NCI-H1694 treated with DMSO at 0.1 percent for 48 hours (cell line): ENCODE data around the gene IRGQ.
A peak's percentile ranks its signal among the peaks of the same experiment; 100 is the strongest.
"Not testable (repeated sequence)": the region's sequence is repeated elsewhere in the genome, so short reads cannot be mapped to it uniquely, and the experiment has no call there.

Experiments used
- DNase-seq: peaks from one replicate; lab custom pipeline; 2025; lab: John Stamatoyannopoulos, UW

IRGQ gene

DNA sequence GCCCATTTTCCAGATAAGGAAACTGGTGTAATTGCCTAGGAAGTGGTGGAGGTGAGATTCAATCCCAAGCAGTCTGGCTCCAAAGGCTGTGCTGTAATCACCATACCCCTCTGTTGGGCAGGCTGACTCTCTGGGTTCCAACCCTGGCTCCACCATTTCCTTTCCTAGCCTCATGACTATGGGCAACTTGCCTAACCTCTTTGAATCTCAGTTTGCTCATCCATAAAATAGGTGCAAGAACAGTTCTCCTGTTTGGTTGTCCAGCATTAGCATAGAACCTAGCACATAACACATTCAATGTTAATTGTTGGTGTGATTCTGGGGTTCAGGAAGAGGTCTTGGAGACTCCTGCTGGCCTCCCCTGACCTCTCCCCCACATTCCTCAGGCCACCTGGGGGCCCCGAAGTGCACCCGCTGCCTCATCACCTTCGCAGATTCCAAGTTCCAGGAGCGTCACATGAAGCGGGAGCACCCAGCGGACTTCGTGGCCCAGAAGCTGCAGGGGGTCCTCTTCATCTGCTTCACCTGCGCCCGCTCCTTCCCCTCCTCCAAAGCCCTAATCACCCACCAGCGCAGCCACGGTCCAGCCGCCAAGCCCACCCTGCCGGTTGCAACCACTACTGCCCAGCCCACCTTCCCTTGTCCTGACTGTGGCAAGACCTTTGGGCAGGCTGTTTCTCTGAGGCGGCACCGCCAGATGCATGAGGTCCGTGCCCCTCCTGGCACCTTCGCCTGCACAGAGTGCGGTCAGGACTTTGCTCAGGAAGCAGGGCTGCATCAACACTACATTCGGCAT lies 2.7 kb upstream of the IRGQ start:
- no peak for DNase-seq

DNA sequence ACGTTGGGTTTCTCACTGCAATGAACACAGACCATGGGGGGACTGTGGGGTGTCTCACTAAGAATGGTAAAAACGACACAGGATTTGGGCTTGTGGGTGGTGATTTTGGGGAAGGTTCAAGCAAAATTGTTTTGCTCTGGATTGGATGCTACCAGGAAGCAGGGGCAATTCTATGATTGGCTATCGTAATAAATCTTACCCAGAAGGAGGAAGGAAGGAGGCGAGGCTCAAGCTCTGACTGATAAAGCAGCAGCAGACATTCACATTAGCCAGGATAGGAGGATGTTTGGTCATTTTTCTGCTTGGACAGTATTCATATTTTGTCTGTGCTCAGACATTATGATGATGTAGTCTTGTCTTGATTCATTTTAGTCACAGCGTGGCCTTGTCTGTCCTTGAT lies 1.9 kb upstream of the IRGQ start:
- no peak for DNase-seq

DNA sequence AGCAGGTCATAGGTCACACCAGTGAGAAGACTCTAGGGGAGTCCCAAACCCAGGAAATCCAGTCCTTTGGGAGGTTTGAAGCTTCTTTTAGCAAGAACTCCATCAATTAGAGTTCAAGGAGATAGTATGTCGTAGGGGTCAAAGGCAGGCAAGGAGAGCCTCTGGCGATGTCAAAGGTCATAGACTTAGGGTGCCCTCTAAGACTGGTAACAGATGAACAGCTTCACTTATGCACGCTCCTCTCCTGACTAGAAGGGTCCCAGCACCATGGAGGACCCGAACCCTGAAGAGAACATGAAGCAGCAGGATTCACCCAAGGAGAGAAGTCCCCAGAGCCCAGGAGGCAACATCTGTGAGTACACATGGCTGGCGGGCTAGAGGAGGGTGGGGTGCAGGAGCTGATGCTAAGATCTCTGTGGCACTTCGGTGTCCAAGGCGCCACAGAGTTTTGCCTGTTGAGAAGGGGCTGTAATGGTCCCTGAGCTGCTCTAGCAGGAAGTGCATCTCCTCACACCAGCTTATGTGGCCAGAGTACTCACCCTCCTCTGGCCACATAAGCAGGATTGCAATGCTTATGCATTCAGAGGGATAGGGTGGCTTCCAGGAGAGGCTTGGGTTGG lies 1.0 kb upstream of the IRGQ start:
- DNase-seq: no peak

DNA sequence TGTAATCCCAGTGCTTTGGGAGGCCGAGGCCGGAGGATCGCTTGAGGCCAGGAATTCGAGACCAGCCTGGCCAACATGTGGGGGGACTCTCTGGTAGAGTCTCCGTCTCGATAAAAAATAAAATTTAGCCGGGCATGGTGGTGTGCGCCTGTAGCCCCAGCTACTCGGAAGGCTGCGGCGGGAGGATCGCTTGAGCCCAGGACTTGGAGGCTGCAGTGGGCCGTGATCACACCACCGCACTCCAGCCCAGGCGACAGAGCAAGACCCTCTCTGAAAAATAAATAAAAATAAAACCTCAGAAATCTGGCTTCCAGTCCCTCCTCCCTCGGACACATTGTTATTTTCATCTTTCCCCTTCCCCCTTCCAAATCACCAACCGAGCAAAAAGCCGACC lies 332 bp downstream of the IRGQ start:
- DNase-seq: no peak

DNA sequence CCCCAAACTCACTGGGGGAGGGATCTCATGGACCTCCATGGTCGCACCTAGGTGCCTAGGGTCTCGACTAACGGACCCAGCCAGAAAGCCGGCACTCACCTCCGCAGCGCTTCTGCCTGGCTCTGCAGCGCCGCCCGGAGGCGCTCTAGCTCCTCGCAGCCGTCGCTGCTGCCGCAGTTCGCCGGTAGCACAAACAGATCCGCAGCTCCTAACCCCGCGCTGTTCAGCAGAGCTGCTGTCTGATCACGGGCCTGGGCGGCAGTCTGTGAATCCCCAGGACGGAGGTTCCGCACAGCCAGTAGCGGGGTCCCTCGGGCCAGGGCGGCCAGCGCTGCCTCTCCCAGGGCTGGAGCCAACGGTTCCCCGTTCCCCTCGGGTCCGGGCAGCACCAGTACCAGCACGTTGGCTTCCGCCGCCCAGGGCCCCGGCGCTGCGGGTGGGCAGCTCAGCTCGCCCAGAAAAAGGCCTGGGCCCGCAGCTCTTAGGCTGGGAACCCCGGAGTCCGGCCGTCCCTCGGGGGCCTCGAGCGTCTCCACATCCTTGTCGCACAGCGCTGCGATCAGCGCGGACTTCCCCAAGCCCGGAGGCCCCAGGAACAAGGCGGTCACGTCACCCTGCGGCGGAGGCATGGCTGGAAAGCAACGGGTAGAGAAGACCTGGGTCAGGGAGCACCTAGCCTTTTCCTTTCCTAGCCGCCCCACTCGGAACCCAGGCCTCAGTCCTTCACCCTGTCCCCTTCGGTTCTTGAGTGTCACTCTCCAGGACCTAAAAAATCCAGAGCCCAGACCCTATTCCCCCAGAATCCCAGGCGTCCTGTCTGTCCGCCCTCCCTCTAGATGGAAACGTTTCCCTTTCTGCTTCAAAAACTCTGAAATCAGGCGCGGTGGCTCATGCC lies 977 bp downstream of the IRGQ start:
- peak; percentile 34 for DNase-seq

DNA sequence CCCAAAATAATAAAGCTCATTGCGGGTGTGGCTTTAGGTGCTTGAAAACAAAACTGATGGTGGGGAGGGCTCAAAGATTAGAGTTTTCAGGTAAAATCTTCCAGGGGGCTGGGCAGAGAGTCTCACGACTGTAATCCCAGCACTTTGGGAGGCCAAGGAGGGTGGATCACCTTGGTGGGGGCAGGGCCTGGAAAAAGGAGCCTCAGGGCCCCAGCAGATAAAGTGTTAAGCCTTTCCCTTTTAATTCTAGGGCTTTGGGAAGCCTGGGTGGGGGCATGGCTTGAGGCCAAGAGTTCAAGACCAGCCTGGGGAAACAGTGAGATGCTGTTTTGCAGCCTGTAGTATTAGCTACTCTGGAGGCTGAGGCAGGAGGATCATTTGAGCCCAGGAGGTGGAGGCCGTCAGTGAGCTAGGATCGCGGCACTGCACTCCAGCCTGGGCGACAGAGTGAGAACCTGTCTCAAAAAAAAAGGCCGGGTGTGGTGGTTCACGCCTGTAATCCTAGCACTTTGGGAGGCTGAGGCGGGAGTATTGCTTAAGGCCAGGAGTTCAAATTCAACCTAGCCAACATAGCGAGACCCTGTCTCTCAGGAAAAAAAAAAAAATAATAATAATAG lies 1.7 kb downstream of the IRGQ start:
- DNase-seq: no peak

DNA sequence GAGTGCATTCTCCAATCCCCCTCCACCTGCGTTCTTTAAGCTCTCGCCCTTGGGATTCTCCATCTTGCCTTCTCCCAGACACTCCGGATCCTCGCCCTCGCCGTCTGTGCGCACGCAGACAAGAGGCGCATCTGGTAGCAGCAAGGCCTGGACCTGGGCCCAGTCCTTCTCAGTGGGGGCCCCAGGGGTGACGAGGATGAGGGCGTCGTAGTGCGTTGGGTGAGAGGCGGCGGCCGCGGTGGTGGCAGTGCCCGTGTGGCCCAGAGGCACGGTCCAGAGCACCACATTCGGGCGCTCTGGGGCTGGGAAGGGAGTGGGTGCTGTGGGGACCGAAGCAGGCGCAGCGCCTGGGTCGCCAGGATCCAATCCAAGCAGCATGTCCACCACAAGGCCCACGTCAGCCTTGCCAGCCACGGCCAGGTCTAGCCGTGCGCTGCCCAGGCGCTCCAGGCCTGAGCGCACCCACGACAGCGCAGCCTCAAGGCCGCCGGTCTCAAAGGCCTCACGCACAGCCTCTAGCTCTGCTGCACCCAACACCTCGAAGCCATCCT lies 3.1 kb downstream of the IRGQ start:
- DNase-seq: no peak

DNA sequence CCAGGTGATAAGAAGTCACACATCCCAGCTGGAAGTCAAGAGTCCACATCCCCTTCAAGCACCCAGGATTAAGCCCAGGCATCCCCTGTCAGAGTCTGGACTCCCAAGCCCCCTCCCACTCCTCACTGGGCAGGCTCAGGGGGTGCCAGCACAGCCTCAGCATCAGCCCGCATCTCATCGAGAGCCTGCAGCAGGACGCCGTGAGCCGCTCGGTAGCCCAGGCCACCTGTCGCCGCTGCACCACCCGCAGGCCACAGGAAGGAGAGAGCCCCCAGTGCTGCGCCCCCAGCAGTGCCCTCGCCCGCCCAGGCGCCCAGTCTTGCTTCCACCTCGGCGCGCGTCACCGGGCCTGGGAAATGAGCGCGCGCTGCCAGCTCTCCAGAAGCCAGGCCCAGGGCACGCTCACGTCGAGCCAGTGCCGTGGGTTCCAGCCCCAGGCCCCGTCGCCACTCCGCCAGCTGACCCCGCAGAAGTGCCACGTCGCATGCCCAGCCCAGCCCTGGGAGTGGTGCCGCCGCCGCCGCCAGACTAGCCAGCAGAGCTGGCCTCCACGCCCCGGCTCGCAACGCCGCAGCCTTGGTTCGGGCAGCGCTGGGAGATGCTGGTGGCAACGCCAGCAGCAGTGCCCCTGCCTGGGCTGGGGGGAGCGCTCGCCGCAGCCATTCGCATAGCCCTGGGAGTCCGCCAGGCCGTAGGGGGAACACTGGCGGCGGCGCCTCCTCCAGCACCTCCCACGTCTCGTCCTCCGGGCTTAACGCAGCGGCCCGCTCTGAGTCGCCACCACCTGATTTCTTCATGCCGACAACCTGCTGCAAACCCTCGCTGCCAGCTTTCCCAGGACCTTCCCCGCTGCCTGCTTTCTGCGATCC lies 3.8 kb downstream of the IRGQ start:
- DNase-seq: no peak

DNA sequence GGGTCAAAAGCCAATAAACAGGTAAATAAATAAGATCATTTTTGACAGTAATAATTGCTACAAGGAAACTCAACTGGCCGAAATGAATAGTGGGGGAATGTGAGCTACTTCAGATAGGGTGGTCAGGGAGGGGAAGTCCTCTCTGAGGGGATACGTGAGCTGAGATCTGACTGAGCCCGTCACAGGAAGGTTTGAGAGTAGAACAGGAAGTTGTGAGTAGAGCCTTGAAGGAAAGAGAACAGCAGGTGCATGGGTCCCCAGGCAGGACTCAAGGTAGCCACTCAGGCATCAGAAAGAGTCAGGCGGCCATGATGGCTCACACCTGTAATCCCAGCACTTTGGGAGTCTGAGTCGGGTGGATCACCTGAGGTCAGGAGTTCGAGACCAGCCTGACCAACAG lies 6.3 kb downstream of the IRGQ start:
- no peak for DNase-seq

DNA sequence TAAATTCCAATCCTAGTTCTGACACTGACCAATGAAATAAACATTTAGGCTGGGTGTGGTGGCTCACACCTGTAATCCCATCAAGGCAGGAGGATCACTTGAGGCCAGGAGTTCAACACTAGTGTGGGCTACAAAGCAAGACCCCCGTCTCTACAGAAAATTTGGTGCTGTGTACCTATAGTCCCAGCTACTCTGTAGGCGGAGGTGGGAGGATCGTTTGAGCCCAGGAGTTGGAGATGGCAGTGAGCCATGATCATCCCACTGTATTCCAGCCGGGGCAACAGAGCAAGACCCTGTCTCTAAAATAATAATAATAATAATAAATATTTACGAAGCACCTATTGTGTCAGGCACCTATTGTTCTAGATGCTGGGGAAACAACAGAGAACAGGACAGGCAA lies 6.7 kb downstream of the IRGQ start:
- DNase-seq: no peak

DNA sequence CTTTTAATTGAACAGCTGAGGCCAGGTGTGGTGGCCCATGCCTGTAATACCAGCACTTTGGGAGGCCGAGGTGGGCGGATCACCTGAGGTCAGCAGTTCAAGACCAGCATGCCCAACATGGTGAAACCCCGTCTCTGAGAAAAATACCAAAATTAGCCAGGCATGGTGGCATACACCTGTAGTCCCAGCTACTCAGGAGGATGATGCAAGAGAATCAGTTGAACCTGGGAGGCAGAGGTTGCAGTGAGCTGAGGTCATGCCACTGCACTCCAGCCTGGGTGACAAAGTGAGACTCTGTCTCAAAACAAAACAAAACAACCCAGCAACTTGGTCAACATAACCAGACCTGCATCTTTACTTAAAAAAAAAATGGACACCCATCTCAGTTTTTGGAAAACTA lies 8.9 kb downstream of the IRGQ start:
- not testable (repeated sequence) for DNase-seq

DNA sequence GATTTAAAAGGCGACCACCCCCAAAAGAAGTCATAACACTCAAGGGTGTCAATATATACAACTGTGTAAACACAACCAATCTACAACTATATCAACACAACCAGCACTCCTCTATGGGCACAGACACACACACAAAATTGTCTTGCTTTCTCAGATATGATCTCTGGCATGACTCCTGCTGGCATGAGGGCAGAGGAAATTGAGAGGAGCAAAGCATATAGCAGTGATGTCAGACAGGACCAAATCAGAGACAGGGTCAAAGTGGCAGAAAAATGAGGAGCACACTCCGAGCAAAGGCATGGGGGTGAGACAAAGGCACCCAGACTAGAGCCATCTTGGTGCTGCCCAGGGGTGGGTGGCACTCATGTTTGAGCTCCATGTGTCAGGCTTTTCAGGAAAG lies 9.6 kb downstream of the IRGQ start:
- no peak for DNase-seq

DNA sequence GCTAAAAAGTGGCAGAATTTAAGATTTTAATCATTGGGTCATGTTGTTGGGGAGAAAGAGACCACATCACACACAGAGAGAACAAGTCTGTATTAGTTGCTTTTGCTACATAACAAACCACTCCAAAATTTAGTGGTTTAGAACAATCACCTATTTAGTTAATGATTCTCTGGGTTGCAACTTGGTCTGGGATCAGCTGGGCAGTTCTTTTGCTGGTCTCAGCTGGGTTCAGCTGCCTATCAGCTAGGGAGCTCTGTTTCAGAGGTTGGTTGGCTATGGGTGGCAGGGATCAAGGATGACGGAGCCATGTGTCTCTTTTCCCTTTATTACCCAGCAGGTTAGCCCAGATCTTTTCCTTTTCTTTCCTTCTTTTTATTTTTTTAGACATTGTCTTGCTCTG lies 11.4 kb downstream of the IRGQ start:
- no peak for DNase-seq

DNA sequence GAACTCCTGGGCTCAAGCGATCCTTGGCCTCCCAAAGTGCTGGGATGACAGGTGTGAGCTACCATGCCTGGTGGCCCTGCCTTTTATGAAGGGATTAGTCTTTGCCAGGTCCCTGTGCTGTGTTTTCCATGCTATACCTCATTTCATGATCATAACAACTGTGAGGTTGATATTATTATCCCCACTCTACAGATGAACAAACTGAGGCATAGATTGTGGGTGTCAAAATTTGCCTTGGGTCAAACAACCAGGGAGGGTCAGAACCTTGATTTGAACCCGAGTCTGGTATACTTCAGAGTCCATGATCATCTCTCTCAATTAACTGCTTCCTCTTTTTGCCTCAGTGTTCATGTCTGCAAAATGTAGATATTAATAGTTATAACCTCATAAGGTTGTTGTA lies 13.4 kb downstream of the IRGQ start:
- no peak for DNase-seq

DNA sequence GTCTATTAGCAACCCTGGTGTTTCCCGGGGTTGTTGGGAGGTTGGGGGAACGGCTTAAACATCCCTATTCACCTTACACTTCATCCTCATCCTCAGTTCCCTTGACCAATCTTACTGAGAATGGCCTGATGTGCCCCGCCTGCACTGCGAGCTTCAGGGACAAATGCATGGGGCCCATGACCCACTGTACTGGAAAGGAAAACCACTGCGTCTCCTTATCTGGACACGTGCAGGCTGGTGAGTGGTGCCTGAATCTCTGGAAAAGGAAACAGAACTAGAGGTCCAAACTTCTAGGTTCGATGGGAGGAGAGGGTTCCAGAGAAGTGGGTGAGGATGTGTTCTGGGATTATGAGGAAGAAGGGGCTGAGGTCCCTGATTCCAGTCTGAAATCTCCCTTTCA lies 14.5 kb downstream of the IRGQ start:
- DNase-seq: no peak

DNA sequence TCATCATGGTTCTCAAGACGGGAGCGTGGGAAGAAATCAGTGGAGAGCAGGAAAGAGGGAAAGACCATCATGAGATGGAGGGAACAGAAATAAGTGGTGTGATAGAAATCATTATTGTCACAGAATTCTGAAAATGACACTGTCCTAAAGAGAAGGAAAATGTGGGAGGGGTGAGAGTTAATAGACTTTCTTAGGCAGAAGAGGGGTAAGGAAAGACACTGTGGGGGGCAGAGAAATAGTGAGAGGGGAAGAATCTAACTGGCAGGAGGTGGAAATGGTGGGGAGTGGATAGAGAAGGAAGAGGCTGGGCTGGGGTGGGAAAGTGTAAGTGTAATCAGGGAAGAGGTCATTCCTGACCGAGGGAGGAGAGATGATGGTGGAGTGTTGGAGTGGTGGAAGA lies 17.1 kb downstream of the IRGQ start:
- DNase-seq: no peak

DNA sequence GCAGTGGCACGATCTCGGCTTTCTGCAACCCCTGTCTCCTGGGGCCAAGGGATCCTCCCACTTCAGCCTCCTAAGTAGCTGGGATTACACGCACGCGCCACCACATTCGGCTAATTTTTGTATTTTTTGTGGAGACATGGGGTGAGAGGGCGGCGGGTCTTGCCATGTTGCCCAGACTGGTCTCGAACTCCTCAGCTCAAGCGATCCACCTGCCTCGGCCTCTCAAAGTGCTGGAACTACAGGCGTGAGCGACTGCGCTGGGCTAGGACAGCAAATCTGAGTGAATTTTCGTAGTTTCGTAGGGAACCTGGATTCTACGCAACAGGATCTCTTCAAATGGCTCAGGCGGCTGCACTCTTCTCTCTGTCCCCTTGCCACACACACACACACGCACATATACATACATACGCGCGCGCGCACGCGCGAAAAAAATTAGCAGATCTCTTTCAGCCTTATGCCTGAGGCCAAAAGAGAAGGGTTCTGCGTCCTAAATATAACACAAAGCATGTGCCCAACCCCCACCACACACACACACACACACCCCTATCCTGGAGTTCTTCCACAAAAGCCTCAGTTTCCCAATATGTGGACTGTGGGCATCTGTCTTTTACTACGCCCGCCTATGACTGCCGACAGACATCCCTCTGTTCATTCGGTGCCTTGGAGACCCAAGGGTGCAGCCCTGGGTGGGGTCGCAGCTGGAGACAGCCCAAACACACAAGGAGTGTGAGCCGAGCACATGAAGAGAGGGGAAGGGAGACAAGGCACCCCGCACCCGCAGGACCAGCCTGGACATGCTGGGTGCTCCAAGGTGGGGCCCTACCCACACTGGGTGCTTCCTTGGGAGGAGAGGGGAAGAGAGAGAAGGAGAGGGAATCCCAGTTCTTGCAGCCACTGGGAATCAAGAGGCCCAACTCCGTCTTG lies 19.7 kb downstream of the IRGQ start:
- no peak for DNase-seq

DNA sequence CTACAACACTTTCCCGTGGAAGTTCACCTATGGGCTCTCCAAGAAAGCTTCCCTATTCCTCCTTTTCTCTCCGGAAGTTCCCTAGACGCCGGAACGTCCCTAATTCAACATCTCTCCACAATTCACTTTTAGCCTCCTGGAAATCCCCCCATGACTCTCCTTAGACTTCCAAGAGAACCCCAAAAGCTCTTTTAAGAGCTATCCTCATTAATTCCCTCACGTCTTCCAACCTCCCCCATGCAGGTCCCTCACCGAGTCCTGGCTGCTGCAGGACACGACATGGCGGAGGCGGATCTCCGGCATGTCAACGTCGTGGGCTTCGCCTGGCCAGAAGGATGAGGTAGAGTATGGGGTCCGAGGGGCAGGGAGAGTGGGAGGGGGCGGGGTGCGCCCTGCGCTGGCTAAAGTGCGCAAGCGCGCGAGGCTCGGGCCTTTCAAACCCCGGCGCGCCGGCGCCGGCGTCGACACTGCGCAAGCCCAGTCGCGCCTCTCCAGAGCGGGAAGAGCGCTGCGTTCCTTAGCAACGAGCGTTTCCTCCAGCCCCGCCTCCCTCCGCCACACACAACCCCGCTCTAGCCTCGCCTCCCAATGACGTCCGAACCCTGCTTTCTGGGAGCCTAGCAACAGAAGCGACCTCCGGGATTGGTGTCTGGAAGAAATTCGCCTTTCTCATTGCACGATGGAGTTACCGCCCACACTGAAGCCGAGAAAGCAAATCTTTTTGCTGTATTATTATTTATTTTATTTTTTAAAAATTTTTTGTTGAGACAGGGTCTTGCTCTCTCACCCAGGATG lies 20.6 kb downstream of the IRGQ start, which contains the start of the genes PINLYP and XRCC1:
PINLYP (plus strand) TSS at position 646 of the 795 bp plus-strand sequence. CDS start 1,391 bp downstream, outside the sequence.
XRCC1 (minus strand) TSS at position 372 of the 795 bp plus-strand sequence; CDS start at position 303, 69 bp downstream.
- DNase-seq: peak; percentile 96
